Measurements from ENCODE around the gene LRMDA. TPM values are rescaled to one million over a fixed set of nuclear protein-coding genes. Genes with fewer than 3 reads are reported as not detected.

Gene LRMDA
- total RNA-seq, 1 experiment from 2014 or later = not detected

DNA sequence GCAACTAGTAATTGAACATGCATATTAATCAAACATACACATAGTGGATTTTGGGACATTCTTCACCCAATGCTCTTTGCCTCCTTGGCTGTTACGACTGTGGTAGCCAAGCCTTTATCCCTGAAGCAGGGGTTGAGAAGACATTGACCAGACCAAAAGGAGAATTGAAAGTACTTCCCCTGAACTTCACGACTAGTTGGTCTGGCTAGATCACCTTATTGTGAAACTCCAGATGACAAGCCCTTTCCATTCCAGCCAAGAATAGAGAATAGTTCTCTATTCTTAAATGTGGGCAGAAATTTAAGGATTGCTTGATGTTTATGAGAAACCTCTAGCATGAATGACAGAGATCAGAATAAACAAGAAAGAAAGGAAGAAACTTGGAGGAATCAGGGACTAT, 97.0 kb downstream of the LRMDA start:
- no TSS peak for BruUV-seq (replicated peaks)
- POLR2A ChIA-PET (ENCODE audit: low non-redundant PET) = no interaction called here
- CTCF ChIA-PET = no interaction called here

DNA sequence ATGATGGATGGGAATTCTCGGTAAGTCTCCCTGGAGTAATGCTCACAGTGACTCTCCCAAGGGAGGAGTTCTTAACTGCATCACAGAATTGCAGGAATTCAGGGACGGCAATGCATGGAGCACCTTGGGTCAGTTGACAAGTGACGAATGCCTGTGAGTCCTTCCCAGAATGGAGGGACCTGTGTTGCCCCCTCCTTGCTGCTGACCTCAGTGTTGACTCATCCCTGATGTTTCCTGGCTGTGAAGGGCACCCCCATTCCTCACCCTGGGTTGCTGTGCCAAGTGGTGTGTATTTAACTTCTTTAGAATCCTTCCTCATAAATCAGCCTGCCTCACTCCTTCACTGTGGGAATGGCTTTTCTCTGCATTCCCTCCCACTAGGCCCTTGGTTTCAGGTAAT, 98.9 kb downstream of the LRMDA start:
- H3K27me3 ChIP-seq (replicated peaks; ENCODE audit: insufficient read depth, low read depth, low read length, poor library complexity) = peaks cover 26% of the 10 kb centered on the region
- no peak for DNase-seq (ENCODE audit: low spot score)
- no peaks in the 10 kb centered on the region for H3K36me3 ChIP-seq (ENCODE audit: insufficient read depth, low read length, poor library complexity, severe bottlenecking)
- ChIA-PET POLR2A (ENCODE audit: low non-redundant PET) (no interaction called here), CTCF (no interaction called here)
- intact Hi-C loops (cut with micrococcal nuclease; ENCODE audit: unreplicated experiment) = no loop called here
- no TSS peak for BruUV-seq (replicated peaks)
- H3K9me3 ChIP-seq (ENCODE audit: low read depth, low read length, poor library complexity, severe bottlenecking) = no peaks in the 10 kb centered on the region
- TF ChIP-seq, protein P1, sequence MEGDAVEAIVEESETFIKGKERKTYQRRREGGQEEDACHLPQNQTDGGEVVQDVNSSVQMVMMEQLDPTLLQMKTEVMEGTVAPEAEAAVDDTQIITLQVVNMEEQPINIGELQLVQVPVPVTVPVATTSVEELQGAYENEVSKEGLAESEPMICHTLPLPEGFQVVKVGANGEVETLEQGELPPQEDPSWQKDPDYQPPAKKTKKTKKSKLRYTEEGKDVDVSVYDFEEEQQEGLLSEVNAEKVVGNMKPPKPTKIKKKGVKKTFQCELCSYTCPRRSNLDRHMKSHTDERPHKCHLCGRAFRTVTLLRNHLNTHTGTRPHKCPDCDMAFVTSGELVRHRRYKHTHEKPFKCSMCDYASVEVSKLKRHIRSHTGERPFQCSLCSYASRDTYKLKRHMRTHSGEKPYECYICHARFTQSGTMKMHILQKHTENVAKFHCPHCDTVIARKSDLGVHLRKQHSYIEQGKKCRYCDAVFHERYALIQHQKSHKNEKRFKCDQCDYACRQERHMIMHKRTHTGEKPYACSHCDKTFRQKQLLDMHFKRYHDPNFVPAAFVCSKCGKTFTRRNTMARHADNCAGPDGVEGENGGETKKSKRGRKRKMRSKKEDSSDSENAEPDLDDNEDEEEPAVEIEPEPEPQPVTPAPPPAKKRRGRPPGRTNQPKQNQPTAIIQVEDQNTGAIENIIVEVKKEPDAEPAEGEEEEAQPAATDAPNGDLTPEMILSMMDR (conservative IDR thresholded peaks at IDR 0.05; ENCODE audit: low read depth, low read length) = no peak
- TF ChIP-seq EZH2 (IDR thresholded peaks at IDR 0.05; ENCODE audit: borderline replicate concordance, low read depth, low read length, poor library complexity, severe bottlenecking) = no peak
- no peaks in the 10 kb centered on the region for H3K4me1 ChIP-seq (ENCODE audit: insufficient read depth, low read length, poor library complexity, severe bottlenecking)
- H3K27ac ChIP-seq (ENCODE audit: low read depth, low read length, poor library complexity, severe bottlenecking) = no peak overlapping the region
- no peak overlapping the region for H3K4me3 ChIP-seq (ENCODE audit: low read depth, low read length, poor library complexity, severe bottlenecking)

More for the DNA sequence above, 97.0 kb downstream of the LRMDA start:
- no peaks in the 10 kb centered on the region for H3K9me3 ChIP-seq (ENCODE audit: low read depth, low read length, poor library complexity, severe bottlenecking)
- H3K4me3 ChIP-seq (ENCODE audit: low read depth, low read length, poor library complexity, severe bottlenecking) = no peak overlapping the region
- H3K36me3 ChIP-seq (ENCODE audit: insufficient read depth, low read length, poor library complexity, severe bottlenecking) = no peaks in the 10 kb centered on the region
- H3K27me3 ChIP-seq (replicated peaks; ENCODE audit: insufficient read depth, low read depth, low read length, poor library complexity) = peaks cover 9% of the 10 kb centered on the region
- no peak overlapping the region for H3K27ac ChIP-seq (ENCODE audit: low read depth, low read length, poor library complexity, severe bottlenecking)
- DNase-seq (ENCODE audit: low spot score) = no peak
- H3K4me1 ChIP-seq (ENCODE audit: insufficient read depth, low read length, poor library complexity, severe bottlenecking) = no peaks in the 10 kb centered on the region
- TF ChIP-seq, protein P1 (conservative IDR thresholded peaks at IDR 0.05; ENCODE audit: low read depth, low read length) = no peak
- TF ChIP-seq EZH2 (IDR thresholded peaks at IDR 0.05; ENCODE audit: borderline replicate concordance, low read depth, low read length, poor library complexity, severe bottlenecking) = no peak
- intact Hi-C loops (cut with micrococcal nuclease; ENCODE audit: unreplicated experiment) = no loop called here

DNA sequence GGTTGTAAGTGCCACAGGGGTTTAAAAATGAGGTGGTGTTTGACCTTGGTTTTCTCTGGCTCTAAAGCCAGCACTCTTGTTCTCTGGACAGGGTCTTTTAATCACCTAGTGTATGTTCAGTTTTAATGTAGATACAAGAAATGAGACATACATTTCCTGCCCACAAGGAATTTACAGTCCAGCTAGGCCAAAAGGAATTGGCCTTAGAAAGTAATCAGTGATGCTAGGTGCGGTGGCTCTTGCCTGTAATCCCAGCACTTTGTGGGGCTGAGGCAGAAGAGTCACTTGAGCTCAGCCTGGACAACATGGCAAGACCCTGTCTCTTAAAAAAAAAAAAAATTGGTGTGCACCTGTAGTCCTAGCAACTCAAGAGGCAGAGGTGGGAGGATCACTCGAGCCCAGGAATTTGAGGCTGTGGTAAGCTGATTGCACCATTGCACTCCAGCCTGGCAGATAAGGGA, 100.2 kb downstream of the LRMDA start:
- ChIA-PET CTCF (no interaction called here), POLR2A (ENCODE audit: low non-redundant PET) (no interaction called here)
- no peaks in the 10 kb centered on the region for H3K9me3 ChIP-seq (ENCODE audit: low read depth, low read length, poor library complexity, severe bottlenecking)
- no TSS peak for BruUV-seq (replicated peaks)
- no peaks in the 10 kb centered on the region for H3K36me3 ChIP-seq (ENCODE audit: insufficient read depth, low read length, poor library complexity, severe bottlenecking)
- H3K4me3 ChIP-seq (ENCODE audit: low read depth, low read length, poor library complexity, severe bottlenecking) = no peak overlapping the region
- no peaks in the 10 kb centered on the region for H3K4me1 ChIP-seq (ENCODE audit: insufficient read depth, low read length, poor library complexity, severe bottlenecking)
- peaks cover 31% of the 10 kb centered on the region for H3K27me3 ChIP-seq (replicated peaks; ENCODE audit: insufficient read depth, low read depth, low read length, poor library complexity)
- TF ChIP-seq EZH2 (IDR thresholded peaks at IDR 0.05; ENCODE audit: borderline replicate concordance, low read depth, low read length, poor library complexity, severe bottlenecking) = no peak
- intact Hi-C loops (cut with micrococcal nuclease; ENCODE audit: unreplicated experiment) = no loop called here
- H3K27ac ChIP-seq (ENCODE audit: low read depth, low read length, poor library complexity, severe bottlenecking) = no peak overlapping the region
- no peak for DNase-seq (ENCODE audit: low spot score)

DNA sequence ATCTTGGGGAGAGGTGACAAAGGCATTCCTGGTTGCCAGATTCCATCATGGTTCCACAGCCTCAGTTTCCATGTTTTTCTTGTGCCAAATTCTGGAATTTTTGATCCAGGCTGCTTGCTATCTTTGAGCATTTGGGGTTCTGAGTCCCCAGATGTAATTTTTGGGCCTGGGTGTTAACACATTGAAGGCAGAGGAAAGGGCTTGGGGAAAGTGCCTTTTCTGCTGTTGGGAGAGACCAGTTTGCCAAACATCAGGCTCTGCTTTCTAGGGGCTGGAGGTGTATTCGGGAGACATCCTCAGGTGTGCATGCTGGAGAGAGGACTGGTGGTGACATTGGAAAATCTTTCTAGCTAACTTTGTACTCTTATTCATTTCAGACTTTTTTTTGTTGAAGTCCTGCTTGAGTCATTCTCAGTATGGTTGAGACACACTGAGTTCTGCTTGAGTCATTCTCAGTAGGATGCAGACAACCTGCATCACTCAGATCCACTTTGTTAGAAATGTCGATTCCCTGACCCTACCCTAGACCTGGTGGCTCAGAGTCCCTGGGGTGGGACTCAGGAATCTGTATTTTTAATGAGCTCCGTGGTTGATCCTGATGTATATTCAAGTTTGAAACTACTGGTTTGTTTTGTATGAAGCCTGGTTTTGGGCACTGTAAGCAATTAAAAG, 101.0 kb downstream of the LRMDA start:
- Histone ChIP-seq H3K27ac (ENCODE audit: low read depth, low read length, poor library complexity, severe bottlenecking) (no peak overlapping the region), H3K36me3 (ENCODE audit: insufficient read depth, low read length, poor library complexity, severe bottlenecking) (no peaks in the 10 kb centered on the region), H3K27me3 (replicated peaks; ENCODE audit: insufficient read depth, low read depth, low read length, poor library complexity) (peaks cover 35% of the 10 kb centered on the region), H3K4me3 (ENCODE audit: low read depth, low read length, poor library complexity, severe bottlenecking) (no peak overlapping the region), H3K9me3 (ENCODE audit: low read depth, low read length, poor library complexity, severe bottlenecking) (no peaks in the 10 kb centered on the region), H3K4me1 (ENCODE audit: insufficient read depth, low read length, poor library complexity, severe bottlenecking) (no peaks in the 10 kb centered on the region)
- CTCF ChIA-PET = no interaction called here
- no peak for TF ChIP-seq EZH2 (IDR thresholded peaks at IDR 0.05; ENCODE audit: borderline replicate concordance, low read depth, low read length, poor library complexity, severe bottlenecking)
- TF ChIP-seq, protein P1 (conservative IDR thresholded peaks at IDR 0.05; ENCODE audit: low read depth, low read length) = no peak
- no TSS peak for BruUV-seq (replicated peaks)
- DNase-seq (ENCODE audit: low spot score) = no peak
- intact Hi-C loops (cut with micrococcal nuclease; ENCODE audit: unreplicated experiment) = no loop called here
- POLR2A ChIA-PET (ENCODE audit: low non-redundant PET) = no interaction called here
